Mesenteric fat pad (tissue), 1 donor: ENCODE measurements around the gene TSHR. TPM values are rescaled to one million over a fixed set of nuclear protein-coding genes. Genes with fewer than 3 reads are reported as not detected.
"Not testable (repeated sequence)": the region's sequence is repeated elsewhere in the genome, so short reads cannot be mapped to it uniquely, and the experiment has no call there.

Source experiments
- DNase-seq: peaks from one replicate; pipeline ENCODE4 v3.0.0-alpha.2; 2020; ENCODE audit warnings: low spot score
- total RNA-seq: library from RNA; stranded (reverse); fragmentation: NEBNext Ultra II Directional; extraction: Animal tissue kit (Norgen Biotek cat#: 25700); gene quantifications from one replicate; pipeline ENCODE4 v1.2.1, GENCODE V29; 2021
- donor health status: DM: yes; HTN: yes; CAD: no.

Gene TSHR
- total RNA-seq, 1 donor from 2014 or later = 0.39 TPM

GRCh38 chr14:81067156-81067555, 111.7 kb downstream of the TSHR start:
- no peak for DNase-seq

GRCh38 chr14:81068176-81068782, 112.9 kb downstream of the TSHR start:
- DNase-seq = no peak

DNA sequence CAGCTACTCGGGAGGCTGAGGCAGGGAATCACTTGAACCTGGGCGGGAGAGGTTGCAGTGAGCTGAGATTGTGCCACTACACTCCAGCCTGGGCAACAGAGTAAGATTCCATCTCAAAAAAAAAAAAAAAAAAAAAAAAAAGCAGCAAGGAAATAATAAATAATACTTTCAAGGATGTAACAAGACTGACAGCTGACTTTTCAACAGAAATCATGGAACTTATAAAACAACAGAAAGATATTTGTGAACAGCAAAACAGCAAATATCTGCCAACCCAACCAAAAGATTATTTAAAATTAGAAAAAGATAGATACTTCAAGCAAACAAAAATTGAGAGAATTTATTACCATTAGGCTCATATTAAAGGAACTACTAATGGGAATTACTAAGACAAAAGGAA, 115.1 kb downstream of the TSHR start:
- no peak for DNase-seq

- no peak for DNase-seq
Observed at GRCh38 chr14:81085596-81085995, 130.2 kb downstream of the TSHR start.

GRCh38 chr14:81087230-81087629, 131.8 kb downstream of the TSHR start:
- no peak for DNase-seq

GRCh38 chr14:81091139-81091538, 135.7 kb downstream of the TSHR start:
- no peak for DNase-seq

GRCh38 chr14:81091660-81092059, 136.2 kb downstream of the TSHR start:
- DNase-seq = no peak

- DNase-seq = no peak
Observed at GRCh38 chr14:81093651-81094050, 138.2 kb downstream of the TSHR start.

- DNase-seq = no peak
Observed at GRCh38 chr14:81095539-81095938, 140.1 kb downstream of the TSHR start.

- DNase-seq = no peak
Observed at GRCh38 chr14:81096656-81097055, 141.2 kb downstream of the TSHR start.

GRCh38 chr14:81102217-81102616, 146.8 kb downstream of the TSHR start:
- no peak for DNase-seq

- DNase-seq = no peak
Observed at GRCh38 chr14:81103443-81103842, 148.0 kb downstream of the TSHR start.

- no peak for DNase-seq
Observed at GRCh38 chr14:81105378-81105777, 150.0 kb downstream of the TSHR start.

DNA sequence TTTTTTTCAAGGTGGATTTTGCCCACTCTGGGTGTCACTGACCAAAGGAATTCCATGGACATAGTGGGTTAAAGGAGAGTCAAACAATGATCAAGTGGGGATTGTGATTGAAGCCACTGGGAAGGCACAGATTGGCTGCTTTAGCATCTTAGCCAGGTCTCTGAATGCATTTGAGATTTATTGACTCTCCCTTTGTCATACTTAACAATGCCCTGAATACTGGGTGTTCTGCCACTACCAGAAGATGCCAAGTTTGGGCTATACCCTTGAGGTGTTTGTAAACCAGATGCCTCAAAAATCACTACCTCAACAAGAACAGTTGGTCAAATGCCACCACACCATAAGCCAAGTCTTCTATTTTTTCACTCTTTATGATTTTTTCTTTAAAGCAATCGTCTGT, 150.5 kb downstream of the TSHR start:
- no peak for DNase-seq

DNA sequence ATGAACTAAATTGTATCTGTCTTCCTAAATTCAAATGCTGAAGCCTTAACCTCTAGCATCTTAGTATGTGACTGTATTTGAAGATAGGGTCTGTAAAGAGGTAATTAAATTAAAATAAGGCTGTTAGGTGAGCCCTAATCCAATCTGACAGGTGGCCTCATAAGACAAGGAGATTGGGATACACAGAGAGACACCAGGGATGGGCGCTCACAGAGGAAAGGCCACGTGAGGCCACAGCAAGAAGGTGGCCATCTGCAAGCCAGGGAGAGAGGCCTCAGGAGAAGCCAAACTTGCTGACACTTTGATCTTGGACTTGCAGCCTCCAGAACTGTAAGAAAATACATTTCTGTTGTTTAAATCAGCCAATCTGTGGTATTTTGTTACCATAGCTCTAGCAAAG, 154.8 kb downstream of the TSHR start:
- DNase-seq = no peak

- DNase-seq = no peak
Observed at GRCh38 chr14:81113176-81113575, 157.8 kb downstream of the TSHR start.

DNA sequence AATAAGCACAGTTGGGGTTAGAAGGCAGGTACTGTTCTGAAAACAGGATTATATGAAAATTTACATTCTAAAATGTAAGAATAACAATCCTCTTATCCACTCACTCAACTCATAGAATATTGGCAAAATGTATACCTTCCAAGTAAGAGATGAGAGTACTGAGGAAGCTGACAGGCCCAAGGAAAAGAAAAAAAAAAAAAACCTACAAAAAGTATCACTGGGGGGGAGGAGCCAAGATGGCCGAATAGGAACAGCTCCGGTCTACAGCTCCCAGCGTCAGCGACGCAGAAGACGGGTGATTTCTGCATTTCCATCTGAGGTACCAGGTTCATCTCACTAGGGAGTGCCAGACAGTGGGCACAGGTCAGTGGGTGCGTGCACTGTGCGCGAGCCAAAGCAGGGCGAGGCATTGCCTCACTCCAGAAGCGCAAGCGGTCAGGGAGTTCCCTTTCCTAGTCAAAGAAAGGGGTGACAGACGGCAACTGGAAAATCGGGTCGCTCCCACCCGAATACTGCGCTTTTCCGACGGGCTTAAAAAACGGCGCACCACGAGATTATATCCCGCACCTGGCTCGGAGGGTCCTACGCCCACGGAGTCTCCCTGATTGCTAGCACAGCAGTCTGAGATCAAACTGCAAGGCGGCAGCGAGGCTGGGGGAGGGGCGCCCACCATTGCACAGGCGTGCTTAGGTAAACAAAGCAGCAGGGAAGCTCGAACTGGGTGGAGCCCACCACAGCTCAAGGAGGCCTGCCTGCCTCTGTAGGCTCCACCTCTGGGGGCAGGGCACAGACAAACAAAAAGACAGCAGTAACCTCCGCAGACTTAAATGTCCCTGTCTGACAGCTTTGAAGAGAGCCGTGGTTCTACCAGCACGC, 158.8 kb downstream of the TSHR start:
- DNase-seq = not testable (repeated sequence)

DNA sequence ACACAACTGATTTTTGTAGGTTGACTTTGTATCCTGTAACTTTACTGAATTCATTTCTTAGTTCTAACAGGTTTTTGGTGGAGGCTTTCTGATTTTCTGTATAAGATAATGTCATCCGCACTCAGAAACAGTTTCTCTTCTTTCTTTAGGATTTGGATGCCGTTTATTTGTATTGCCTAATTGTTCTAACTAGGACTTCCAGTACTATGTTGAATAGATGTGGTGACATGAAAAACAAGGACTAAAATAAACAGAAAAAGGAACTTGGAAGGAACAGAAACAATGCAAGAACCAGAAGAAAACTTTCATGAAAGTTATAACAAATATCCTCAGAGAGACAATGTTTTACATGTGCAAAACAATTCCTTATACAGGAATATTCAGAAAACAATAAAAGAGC, 165.1 kb downstream of the TSHR start:
- DNase-seq = no peak

- DNase-seq = no peak
Observed at GRCh38 chr14:81122326-81122725, 166.9 kb downstream of the TSHR start.

DNA sequence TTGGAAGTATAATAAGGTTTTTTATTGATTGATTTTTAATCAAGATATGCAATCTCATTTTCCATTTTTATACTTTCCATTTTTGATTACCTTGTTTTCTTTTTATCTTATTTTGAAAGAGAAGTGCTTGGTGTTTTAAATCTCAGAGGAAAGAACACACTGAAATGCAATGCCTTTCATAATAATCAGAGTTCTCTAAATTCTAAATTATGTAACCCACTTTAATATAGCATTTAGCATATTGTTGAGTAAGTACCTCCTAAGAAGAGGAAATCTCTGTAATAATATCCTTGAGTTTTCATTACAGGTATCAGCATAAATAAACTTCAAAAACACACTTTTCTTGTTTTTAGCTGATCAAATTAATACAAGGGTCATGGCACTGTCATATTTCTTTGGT, 168.4 kb downstream of the TSHR start:
- no peak for DNase-seq

GRCh38 chr14:81125536-81125935, 170.1 kb downstream of the TSHR start:
- DNase-seq = no peak

DNA sequence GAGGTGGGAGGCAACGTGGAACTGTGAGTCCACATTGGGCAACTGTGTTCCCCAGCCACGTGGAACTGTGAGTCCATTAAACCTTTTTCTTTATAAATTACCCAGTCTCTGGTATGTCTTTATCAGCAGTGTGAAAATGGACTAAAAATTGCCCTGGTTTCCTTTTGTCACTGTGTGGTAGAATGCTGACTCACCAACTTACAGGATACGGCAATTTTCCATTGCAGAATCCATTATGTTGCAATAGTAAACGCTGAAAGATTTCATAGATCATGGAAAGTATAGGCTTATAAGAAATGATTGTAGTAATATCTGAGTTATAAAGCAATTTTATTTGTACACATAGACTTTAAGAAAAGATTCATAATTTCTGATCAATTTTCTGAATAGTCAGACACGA, 172.4 kb downstream of the TSHR start:
- no peak for DNase-seq

- DNase-seq = no peak
Observed at GRCh38 chr14:81129242-81129641, 173.8 kb downstream of the TSHR start.
